Vagina (tissue), 2 donors: ENCODE measurements around the gene KIAA0753.

Source experiments
- POLR2A ChIP-seq, 2 donors: fragments of 450-650 bp; IDR thresholded peaks; one replicate each; pipeline ENCODE4 v1.6.1; 2017; ENCODE audit warnings: antibody characterized with exemption in 2 of 2, mild to moderate bottlenecking in 2 of 2, moderate library complexity in 2 of 2
- POLR2AphosphoS5 ChIP-seq, 2 donors: sonication (generic); formaldehyde crosslinking; IDR thresholded peaks; one replicate each; pipeline ENCODE4 v1.9.0; 2017; ENCODE audit warnings: antibody characterized with exemption in 2 of 2, mild to moderate bottlenecking in 2 of 2, low read depth in 1 of 2; ENCODE audit not compliant: insufficient read depth in 1 of 2
- TF ChIP-seq, protein P1 (sequence below), 3 experiments: fragments of 450-650 bp in 2 of 3; fragments of 200-600 bp in 1 of 3; sonication (generic) in 1 of 3; IDR thresholded peaks; one replicate each; pipeline ENCODE4 v1.5.1; 2017 to 2019; ENCODE audit warnings: antibody characterized with exemption in 3 of 3, mild to moderate bottlenecking in 2 of 3, moderate library complexity in 2 of 3

DNA sequence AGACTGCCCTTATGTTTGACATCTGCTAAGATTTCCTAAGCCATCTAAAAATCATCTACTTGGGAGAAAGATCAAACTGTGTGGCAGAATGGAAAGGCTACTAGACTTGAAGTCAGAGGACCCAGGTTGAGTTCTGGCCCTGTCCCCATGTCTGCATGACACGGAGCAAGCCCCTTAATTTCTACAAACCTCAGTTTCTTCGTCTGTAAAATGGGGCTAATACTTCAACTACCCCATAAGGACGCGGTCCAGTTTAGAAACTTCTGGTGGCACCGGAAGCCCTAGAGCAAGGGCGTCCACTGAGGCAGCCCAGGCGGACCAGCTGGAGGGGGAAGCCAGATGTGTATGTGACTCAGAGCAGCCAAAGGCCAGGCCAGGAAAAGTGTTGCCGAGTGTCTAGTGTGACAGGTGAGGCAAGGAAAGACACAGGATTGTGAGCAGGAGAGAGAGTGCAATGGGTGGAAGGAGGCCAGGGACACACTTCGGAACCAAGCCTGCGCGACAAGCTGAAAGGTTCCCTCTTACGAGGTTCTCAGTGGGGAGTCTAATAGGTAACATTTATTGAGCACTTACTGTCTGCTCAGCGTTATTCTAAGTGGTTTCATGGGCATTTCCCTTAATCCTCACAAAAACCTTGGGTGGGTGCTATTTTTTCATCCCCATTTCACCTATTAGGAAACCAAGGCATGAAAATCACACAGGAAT is 66.4 kb downstream of the KIAA0753 start:
- TF ChIP-seq, protein P1, sequence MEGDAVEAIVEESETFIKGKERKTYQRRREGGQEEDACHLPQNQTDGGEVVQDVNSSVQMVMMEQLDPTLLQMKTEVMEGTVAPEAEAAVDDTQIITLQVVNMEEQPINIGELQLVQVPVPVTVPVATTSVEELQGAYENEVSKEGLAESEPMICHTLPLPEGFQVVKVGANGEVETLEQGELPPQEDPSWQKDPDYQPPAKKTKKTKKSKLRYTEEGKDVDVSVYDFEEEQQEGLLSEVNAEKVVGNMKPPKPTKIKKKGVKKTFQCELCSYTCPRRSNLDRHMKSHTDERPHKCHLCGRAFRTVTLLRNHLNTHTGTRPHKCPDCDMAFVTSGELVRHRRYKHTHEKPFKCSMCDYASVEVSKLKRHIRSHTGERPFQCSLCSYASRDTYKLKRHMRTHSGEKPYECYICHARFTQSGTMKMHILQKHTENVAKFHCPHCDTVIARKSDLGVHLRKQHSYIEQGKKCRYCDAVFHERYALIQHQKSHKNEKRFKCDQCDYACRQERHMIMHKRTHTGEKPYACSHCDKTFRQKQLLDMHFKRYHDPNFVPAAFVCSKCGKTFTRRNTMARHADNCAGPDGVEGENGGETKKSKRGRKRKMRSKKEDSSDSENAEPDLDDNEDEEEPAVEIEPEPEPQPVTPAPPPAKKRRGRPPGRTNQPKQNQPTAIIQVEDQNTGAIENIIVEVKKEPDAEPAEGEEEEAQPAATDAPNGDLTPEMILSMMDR (IDR thresholded peaks at IDR 0.05): no peak
- no peak for TF ChIP-seq POLR2A (IDR thresholded peaks at IDR 0.05)
- TF ChIP-seq POLR2AphosphoS5 (IDR thresholded peaks at IDR 0.05; ENCODE audit: insufficient read depth in 1 of 2, low read depth in 1 of 2): no peak
